Measurements from ENCODE around the gene ZNF408.

The ZNF408 gene

DNA sequence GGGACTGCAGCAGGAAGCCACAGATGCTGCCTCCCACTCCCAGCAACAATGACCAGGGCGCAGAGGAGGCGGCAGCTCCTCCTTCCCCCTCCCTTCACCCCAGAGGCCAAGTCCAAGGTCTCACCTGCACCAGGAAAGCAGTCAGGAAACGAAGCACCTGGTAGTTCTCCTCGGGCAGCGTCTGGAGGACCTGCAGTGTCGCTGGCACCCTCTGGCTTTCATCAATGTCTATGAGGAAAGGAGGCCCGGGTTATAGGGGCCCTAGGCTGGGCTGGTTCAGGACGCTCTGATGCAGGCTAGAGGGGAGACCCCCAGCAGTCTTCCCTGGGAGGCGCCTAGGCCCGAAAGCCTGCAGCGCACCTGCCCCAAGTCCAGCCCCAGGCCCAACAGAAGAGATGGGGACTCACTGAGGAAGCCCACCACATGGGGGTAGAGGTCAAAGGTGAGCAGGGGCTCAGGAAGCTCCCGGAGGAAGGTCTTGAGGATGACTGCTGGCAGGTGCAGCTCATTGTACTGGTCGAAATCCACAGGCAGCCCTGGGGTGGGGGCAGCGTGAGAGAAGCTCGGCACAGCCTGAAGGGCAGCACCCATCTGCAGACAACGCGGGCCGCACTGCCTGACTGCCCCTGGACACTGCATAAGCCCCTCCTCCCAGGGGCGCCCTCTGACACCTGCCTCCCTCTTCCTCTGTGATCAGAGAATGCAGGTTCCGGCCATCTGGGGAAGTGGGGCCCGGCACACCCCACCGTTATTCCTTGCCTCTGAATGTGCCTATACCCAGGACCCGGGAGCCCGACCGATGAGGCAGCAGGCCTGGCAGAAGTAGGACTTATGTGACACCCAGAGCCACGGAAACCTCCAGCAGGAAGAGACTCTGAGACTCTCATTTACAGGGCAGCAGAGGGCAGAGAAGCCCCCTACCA, 21.3 kb upstream of the ZNF408 start:
- H3K4me3 ChIP-seq (ENCODE audit: control insufficient read depth in 1 of 7, extremely low read depth in 1 of 7, insufficient read depth in 4 of 7, low read depth in 2 of 7, low read length in 6 of 7) = no peak overlapping the region
- DNase-seq = no peak
- POLR2A ChIA-PET = no interaction called here
- CTCF ChIA-PET = interaction anchor here (2.2 kb wide), 1 partner anchor 18 kb away, joined by 5 read pairs; no protein-coding TSS in a partner anchor
- peaks cover 11 to 64% (median 49%) of the 10 kb centered on the region in 4 experiments for H3K36me3 ChIP-seq (ENCODE audit: control insufficient read depth in 4 of 4, insufficient read depth in 4 of 4, low read length in 3 of 4)
- H3K4me1 ChIP-seq (ENCODE audit: control extremely low read depth in 1 of 4, control insufficient read depth in 4 of 4, insufficient read depth in 4 of 4, low read length in 3 of 4) = peaks cover 17 to 34% (median 25%) of the 10 kb centered on the region in 4 experiments
- no peaks in the 10 kb centered on the region for H3K9me3 ChIP-seq (ENCODE audit: control extremely low read depth in 1 of 5, control insufficient read depth in 4 of 5, insufficient read depth in 2 of 5, low read depth in 1 of 5, low read length in 4 of 5)
- H3K27me3 ChIP-seq (replicated peaks in 2 of 5; ENCODE audit: control insufficient read depth in 4 of 5, insufficient read depth in 5 of 5, low read length in 4 of 5) = no peaks in the 10 kb centered on the region
- 97% methylated on average over 22 of the region's 26 CpGs for WGBS (ENCODE audit: insufficient coverage)
- H3K27ac ChIP-seq (ENCODE audit: insufficient read depth in 1 of 2, low read depth in 1 of 2, low read length in 2 of 2, poor library complexity in 1 of 2, severe bottlenecking in 2 of 2) = no peak overlapping the region

DNA sequence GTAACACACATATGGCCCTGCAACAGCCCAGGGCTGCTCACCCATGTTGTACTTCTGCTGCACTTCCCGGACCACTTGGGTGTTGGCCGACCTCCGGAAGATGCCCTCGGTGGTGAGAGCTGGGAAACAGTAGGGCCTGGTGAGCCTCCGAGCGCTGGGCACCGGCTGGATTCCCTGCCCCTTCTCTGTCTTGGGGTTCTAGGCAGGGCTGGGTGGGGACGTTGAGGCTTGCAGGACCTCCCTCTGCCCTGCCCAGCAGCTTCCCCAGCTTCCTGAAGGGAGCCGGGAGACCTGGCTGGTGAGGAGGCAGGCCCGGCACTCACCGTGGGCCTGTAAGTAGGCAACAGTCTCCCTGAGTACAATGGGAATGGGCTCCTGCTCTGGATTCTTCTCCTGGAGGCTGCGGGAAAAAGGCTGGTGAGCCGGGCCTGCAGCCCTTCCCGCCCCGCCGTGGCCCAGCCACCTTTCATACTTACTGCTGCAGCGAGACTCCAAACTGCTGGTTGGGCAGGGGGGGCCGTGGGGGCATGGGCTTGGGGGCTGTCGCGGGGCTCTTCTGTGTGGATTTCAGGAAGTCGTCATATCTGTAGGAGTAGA, 20.6 kb upstream of the ZNF408 start:
- Histone ChIP-seq H3K4me3 (ENCODE audit: control insufficient read depth in 1 of 7, extremely low read depth in 1 of 7, insufficient read depth in 4 of 7, low read depth in 2 of 7, low read length in 6 of 7) (no peak overlapping the region), H3K27ac (ENCODE audit: insufficient read depth in 1 of 2, low read depth in 1 of 2, low read length in 2 of 2, poor library complexity in 1 of 2, severe bottlenecking in 2 of 2) (no peak overlapping the region), H3K4me1 (ENCODE audit: control extremely low read depth in 1 of 4, control insufficient read depth in 4 of 4, insufficient read depth in 4 of 4, low read length in 3 of 4) (peaks cover 10 to 30% (median 17%) of the 10 kb centered on the region in 4 experiments), H3K36me3 (ENCODE audit: control insufficient read depth in 4 of 4, insufficient read depth in 4 of 4, low read length in 3 of 4) (peaks cover 11 to 64% (median 49%) of the 10 kb centered on the region in 4 experiments), H3K27me3 (replicated peaks in 2 of 5; ENCODE audit: control insufficient read depth in 4 of 5, insufficient read depth in 5 of 5, low read length in 4 of 5) (no peaks in the 10 kb centered on the region), H3K9me3 (ENCODE audit: control extremely low read depth in 1 of 5, control insufficient read depth in 4 of 5, insufficient read depth in 2 of 5, low read depth in 1 of 5, low read length in 4 of 5) (no peaks in the 10 kb centered on the region)
- DNase-seq = no peak
- 99% methylated on average over 14 of the region's 21 CpGs for WGBS (ENCODE audit: insufficient coverage)
- ChIA-PET POLR2A (no interaction called here), CTCF (interaction anchor here (1.4 to 2.2 kb wide), 2 partner anchors 9 to 17 kb away, joined by 4 to 5 read pairs; no protein-coding TSS in a partner anchor)

- Histone ChIP-seq H3K4me3 (ENCODE audit: control insufficient read depth in 1 of 7, extremely low read depth in 1 of 7, insufficient read depth in 4 of 7, low read depth in 2 of 7, low read length in 6 of 7) (no peak overlapping the region), H3K27me3 (replicated peaks in 2 of 5; ENCODE audit: control insufficient read depth in 4 of 5, insufficient read depth in 5 of 5, low read length in 4 of 5) (no peaks in the 10 kb centered on the region), H3K36me3 (ENCODE audit: control insufficient read depth in 4 of 4, insufficient read depth in 4 of 4, low read length in 3 of 4) (peaks cover 11 to 64% (median 48%) of the 10 kb centered on the region in 4 experiments), H3K4me1 (ENCODE audit: control extremely low read depth in 1 of 4, control insufficient read depth in 4 of 4, insufficient read depth in 4 of 4, low read length in 3 of 4) (peaks cover 4 to 28% (median 11%) of the 10 kb centered on the region in 4 experiments), H3K9me3 (ENCODE audit: control extremely low read depth in 1 of 5, control insufficient read depth in 4 of 5, insufficient read depth in 2 of 5, low read depth in 1 of 5, low read length in 4 of 5) (no peaks in the 10 kb centered on the region), H3K27ac (ENCODE audit: insufficient read depth in 1 of 2, low read depth in 1 of 2, low read length in 2 of 2, poor library complexity in 1 of 2, severe bottlenecking in 2 of 2) (no peak overlapping the region)
- POLR2A ChIA-PET = no interaction called here
- 97% methylated on average over 9 of the region's 22 CpGs for WGBS (ENCODE audit: insufficient coverage)
- CTCF ChIA-PET = interaction anchor here (1.4 kb wide), 1 partner anchor 10 kb away, joined by 4 read pairs; no protein-coding TSS in a partner anchor
- DNase-seq = no peak
These were observed 20.0 kb upstream of the ZNF408 start for GRCh38 chr11:46680815-46681214.

- POLR2A ChIA-PET = no interaction called here
- H3K4me3 ChIP-seq (ENCODE audit: control insufficient read depth in 1 of 7, extremely low read depth in 1 of 7, insufficient read depth in 4 of 7, low read depth in 2 of 7, low read length in 6 of 7) = no peak overlapping the region
- no peak overlapping the region for H3K27ac ChIP-seq (ENCODE audit: insufficient read depth in 1 of 2, low read depth in 1 of 2, low read length in 2 of 2, poor library complexity in 1 of 2, severe bottlenecking in 2 of 2)
- DNase-seq = no peak
- no peaks in the 10 kb centered on the region for H3K9me3 ChIP-seq (ENCODE audit: control extremely low read depth in 1 of 5, control insufficient read depth in 4 of 5, insufficient read depth in 2 of 5, low read depth in 1 of 5, low read length in 4 of 5)
- peaks cover 0 to 18% (median 3%) of the 10 kb centered on the region in 4 experiments for H3K4me1 ChIP-seq (ENCODE audit: control extremely low read depth in 1 of 4, control insufficient read depth in 4 of 4, insufficient read depth in 4 of 4, low read length in 3 of 4)
- H3K36me3 ChIP-seq (ENCODE audit: control insufficient read depth in 4 of 4, insufficient read depth in 4 of 4, low read length in 3 of 4) = peaks cover 12 to 64% (median 49%) of the 10 kb centered on the region in 4 experiments
- H3K27me3 ChIP-seq (replicated peaks in 2 of 5; ENCODE audit: control insufficient read depth in 4 of 5, insufficient read depth in 5 of 5, low read length in 4 of 5) = no peaks in the 10 kb centered on the region
- CTCF ChIA-PET = interaction anchor here (1.4 kb wide), 1 partner anchor 11 kb away, joined by 4 read pairs; no protein-coding TSS in a partner anchor
- 98% methylated on average over 11 of the region's 11 CpGs for WGBS (ENCODE audit: insufficient coverage)
These were observed 19.0 kb upstream of the ZNF408 start for GRCh38 chr11:46681814-46682213.

GRCh38 chr11:46682773-46683752, 17.8 kb upstream of the ZNF408 start:
- WGBS (ENCODE audit: insufficient coverage) = 98% methylated on average over 7 of the region's 11 CpGs
- Histone ChIP-seq H3K9me3 (ENCODE audit: control extremely low read depth in 1 of 5, control insufficient read depth in 4 of 5, insufficient read depth in 2 of 5, low read depth in 1 of 5, low read length in 4 of 5) (no peaks in the 10 kb centered on the region), H3K27ac (ENCODE audit: insufficient read depth in 1 of 2, low read depth in 1 of 2, low read length in 2 of 2, poor library complexity in 1 of 2, severe bottlenecking in 2 of 2) (no peak overlapping the region), H3K4me1 (ENCODE audit: control extremely low read depth in 1 of 4, control insufficient read depth in 4 of 4, insufficient read depth in 4 of 4, low read length in 3 of 4) (peaks cover 0 to 11% (median 0%) of the 10 kb centered on the region in 4 experiments), H3K27me3 (replicated peaks in 2 of 5; ENCODE audit: control insufficient read depth in 4 of 5, insufficient read depth in 5 of 5, low read length in 4 of 5) (no peaks in the 10 kb centered on the region), H3K36me3 (ENCODE audit: control insufficient read depth in 4 of 4, insufficient read depth in 4 of 4, low read length in 3 of 4) (peaks cover 14 to 68% (median 57%) of the 10 kb centered on the region in 4 experiments), H3K4me3 (ENCODE audit: control insufficient read depth in 1 of 7, extremely low read depth in 1 of 7, insufficient read depth in 4 of 7, low read depth in 2 of 7, low read length in 6 of 7) (no peak overlapping the region)
- ChIA-PET CTCF (interaction anchor here (0.9 to 3.0 kb wide), 4 partner anchors 8 to 18 kb away, joined by 3 to 12 read pairs (median 7); no protein-coding TSS in a partner anchor), POLR2A (interaction anchor here (0.9 kb wide), 1 partner anchor 12 kb away, joined by 3 read pairs; no protein-coding TSS in a partner anchor)
- DNase-seq = no peak

- Histone ChIP-seq H3K27me3 (replicated peaks in 2 of 5; ENCODE audit: control insufficient read depth in 4 of 5, insufficient read depth in 5 of 5, low read length in 4 of 5) (no peaks in the 10 kb centered on the region), H3K4me3 (ENCODE audit: control insufficient read depth in 1 of 7, extremely low read depth in 1 of 7, insufficient read depth in 4 of 7, low read depth in 2 of 7, low read length in 6 of 7) (no peak overlapping the region), H3K4me1 (ENCODE audit: control extremely low read depth in 1 of 4, control insufficient read depth in 4 of 4, insufficient read depth in 4 of 4, low read length in 3 of 4) (peaks cover 0 to 11% (median 0%) of the 10 kb centered on the region in 4 experiments), H3K9me3 (ENCODE audit: control extremely low read depth in 1 of 5, control insufficient read depth in 4 of 5, insufficient read depth in 2 of 5, low read depth in 1 of 5, low read length in 4 of 5) (no peaks in the 10 kb centered on the region), H3K27ac (ENCODE audit: insufficient read depth in 1 of 2, low read depth in 1 of 2, low read length in 2 of 2, poor library complexity in 1 of 2, severe bottlenecking in 2 of 2) (no peak overlapping the region), H3K36me3 (ENCODE audit: control insufficient read depth in 4 of 4, insufficient read depth in 4 of 4, low read length in 3 of 4) (peaks cover 10 to 63% (median 55%) of the 10 kb centered on the region in 4 experiments)
- ChIA-PET POLR2A (interaction anchor here (0.9 kb wide), 1 partner anchor 13 kb away, joined by 3 read pairs; no protein-coding TSS in a partner anchor), CTCF (interaction anchor here (0.7 to 3.0 kb wide), 5 partner anchors 9 to 67 kb away, joined by 3 to 12 read pairs (median 6); no protein-coding TSS in a partner anchor)
- 67% methylated on average over 1 of the region's 3 CpGs for WGBS (ENCODE audit: insufficient coverage)
- DNase-seq = no peak
These were observed 16.5 kb upstream of the ZNF408 start for GRCh38 chr11:46684367-46684766.

All from common myeloid progenitor, CD34-positive (primary cell).